ENCODE results near the gene SLC35B2. TPM values are rescaled to one million over a fixed set of nuclear protein-coding genes. Genes with fewer than 3 reads are reported as not detected.

The SLC35B2 gene
- total and polyA plus RNA-seq, 9 of the 15 experiments (the other 6 are each of a cell fraction or from before 2014, with no cell fraction given) = 14.5 to 59.1 (median 47.1) TPM

DNA sequence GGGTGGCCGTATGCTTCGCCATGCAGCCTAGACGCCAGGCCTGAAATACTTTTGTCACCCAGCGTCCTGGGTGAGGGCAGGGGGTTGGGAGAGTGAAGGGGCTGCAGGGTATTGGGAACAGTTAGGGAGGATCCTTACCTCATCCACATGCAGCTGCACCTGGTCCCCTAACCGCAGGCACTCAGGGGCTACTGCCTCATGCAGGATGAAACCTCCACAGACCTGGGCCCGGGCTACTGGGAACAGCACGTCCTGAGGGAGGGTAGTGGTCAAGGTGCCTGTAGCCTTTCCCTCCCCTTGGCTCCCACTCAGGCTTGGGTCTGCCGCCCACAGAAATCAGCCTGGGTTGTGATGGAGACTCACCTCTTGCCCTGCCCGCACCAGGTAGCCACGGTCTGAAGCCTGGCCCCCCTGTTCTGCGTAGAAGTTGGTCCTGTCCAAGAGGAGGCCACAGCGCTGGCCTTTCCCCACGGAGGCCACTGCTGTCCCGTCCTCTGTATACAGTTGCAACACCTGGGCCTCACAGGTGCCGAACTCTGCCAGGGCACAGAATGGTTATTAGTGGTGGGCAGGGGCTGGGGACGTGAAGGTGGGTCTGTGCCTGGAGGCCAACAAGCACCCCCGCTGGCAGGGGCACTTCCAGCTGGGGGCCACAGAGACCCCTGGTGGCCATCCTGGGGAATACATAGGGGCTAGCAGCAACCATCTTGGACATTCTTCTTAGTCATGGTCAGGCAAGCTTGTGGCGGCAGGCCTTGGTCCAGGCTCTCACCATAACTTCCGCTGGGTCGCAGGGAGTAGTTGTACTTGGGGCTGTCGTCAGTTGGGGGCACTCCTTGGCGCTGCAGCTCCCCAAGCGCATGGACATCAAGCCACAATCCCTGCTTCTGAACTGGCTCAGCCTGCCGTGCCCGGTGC, 47.2 kb upstream of the SLC35B2 start (continued):
- TF ChIP-seq CTCFL (IDR thresholded peaks at IDR 0.05; ENCODE audit: borderline replicate concordance, insufficient read depth, low read depth, low read length, poor library complexity, severe bottlenecking) (peak; percentile 8), NFE2 (IDR thresholded peaks at IDR 0.05; ENCODE audit: low read depth) (peak; percentile 83), POLR2G (IDR thresholded peaks at IDR 0.05; ENCODE audit: low read depth, low read length) (peak; percentile 49), PTRF (tag; IDR thresholded peaks at IDR 0.05) (no peak), KLF16 (IDR thresholded peaks at IDR 0.05) (0 out of 2 replicates have a peak, but pooled peaks have one; percentile 18), TBP (optimal IDR thresholded peaks at IDR 0.05; ENCODE audit: low read depth, low read length) (peak; percentile 28), ZNF143 (CRISPR knock-in tag; IDR thresholded peaks at IDR 0.05) (0 out of 2 replicates have a peak, but pooled peaks have one; percentile 43), XRCC5 (IDR thresholded peaks at IDR 0.05; ENCODE audit: low read depth, low read length) (peak; percentile 88), RCOR1 (IDR thresholded peaks at IDR 0.05; ENCODE audit: borderline replicate concordance in 1 of 2, low read depth in 2 of 2, low read length in 2 of 2) (peak in 1 of 2 experiments; percentile 28; a peak in 1 of 4 replicates), TEAD4 (IDR thresholded peaks at IDR 0.05; ENCODE audit: low read length) (peak; percentile 21; the same call in 1 of the 2 replicates), TEAD4 (CRISPR knock-in tag; IDR thresholded peaks at IDR 0.05; ENCODE audit: borderline replicate concordance) (no peak; the same call in 1 of the 2 replicates), RAD21 (CRISPR knock-in tag; conservative IDR thresholded peaks at IDR 0.05 in 1 of 2, IDR thresholded peaks at IDR 0.05 in 1 of 2) (peak; percentile 48 to 59), YY1 (IDR thresholded peaks at IDR 0.05; ENCODE audit: borderline replicate concordance in 1 of 3, control insufficient read depth in 1 of 3, extremely low read depth in 1 of 3, insufficient read depth in 3 of 3, insufficient read length in 1 of 3, insufficient replicate concordance in 2 of 3, low read depth in 1 of 3, low read length in 2 of 3) (peak; percentile 34 to 92 (median 85)), BACH1 (tag; IDR thresholded peaks at IDR 0.05) (no peak), SMC3 (conservative IDR thresholded peaks at IDR 0.05; ENCODE audit: insufficient read depth, low read depth, low read length) (peak; percentile 53)
- TF ChIP-seq, protein P1, sequence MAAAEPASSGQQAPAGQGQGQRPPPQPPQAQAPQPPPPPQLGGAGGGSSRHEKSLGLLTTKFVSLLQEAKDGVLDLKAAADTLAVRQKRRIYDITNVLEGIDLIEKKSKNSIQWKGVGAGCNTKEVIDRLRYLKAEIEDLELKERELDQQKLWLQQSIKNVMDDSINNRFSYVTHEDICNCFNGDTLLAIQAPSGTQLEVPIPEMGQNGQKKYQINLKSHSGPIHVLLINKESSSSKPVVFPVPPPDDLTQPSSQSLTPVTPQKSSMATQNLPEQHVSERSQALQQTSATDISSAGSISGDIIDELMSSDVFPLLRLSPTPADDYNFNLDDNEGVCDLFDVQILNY (CRISPR knock-in tag; IDR thresholded peaks at IDR 0.05) = 0 out of 2 replicates have a peak, but pooled peaks have one; percentile 35
- TF ChIP-seq, protein P2, sequence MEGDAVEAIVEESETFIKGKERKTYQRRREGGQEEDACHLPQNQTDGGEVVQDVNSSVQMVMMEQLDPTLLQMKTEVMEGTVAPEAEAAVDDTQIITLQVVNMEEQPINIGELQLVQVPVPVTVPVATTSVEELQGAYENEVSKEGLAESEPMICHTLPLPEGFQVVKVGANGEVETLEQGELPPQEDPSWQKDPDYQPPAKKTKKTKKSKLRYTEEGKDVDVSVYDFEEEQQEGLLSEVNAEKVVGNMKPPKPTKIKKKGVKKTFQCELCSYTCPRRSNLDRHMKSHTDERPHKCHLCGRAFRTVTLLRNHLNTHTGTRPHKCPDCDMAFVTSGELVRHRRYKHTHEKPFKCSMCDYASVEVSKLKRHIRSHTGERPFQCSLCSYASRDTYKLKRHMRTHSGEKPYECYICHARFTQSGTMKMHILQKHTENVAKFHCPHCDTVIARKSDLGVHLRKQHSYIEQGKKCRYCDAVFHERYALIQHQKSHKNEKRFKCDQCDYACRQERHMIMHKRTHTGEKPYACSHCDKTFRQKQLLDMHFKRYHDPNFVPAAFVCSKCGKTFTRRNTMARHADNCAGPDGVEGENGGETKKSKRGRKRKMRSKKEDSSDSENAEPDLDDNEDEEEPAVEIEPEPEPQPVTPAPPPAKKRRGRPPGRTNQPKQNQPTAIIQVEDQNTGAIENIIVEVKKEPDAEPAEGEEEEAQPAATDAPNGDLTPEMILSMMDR (IDR thresholded peaks at IDR 0.05 in 2 of 3, conservative IDR thresholded peaks at IDR 0.05 in 1 of 3; ENCODE audit: insufficient read depth in 2 of 3, low read depth in 1 of 3, low read length in 3 of 3) = peak; percentile 88 to 94 (median 90)
- TF ChIP-seq, protein P3, sequence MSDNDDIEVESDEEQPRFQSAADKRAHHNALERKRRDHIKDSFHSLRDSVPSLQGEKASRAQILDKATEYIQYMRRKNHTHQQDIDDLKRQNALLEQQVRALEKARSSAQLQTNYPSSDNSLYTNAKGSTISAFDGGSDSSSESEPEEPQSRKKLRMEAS (CRISPR knock-in tag; IDR thresholded peaks at IDR 0.05) = peak; percentile 42

Data from K562 (cell line).